Vagina (tissue), 2 donors: ENCODE data around the gene RICTOR.

Source experiments
- POLR2A ChIP-seq, 2 donors: fragments of 450-650 bp; IDR thresholded peaks; one replicate each; pipeline ENCODE4 v1.6.1; 2017; ENCODE audit warnings: antibody characterized with exemption in 2 of 2, mild to moderate bottlenecking in 2 of 2, moderate library complexity in 2 of 2
- POLR2AphosphoS5 ChIP-seq, 2 donors: sonication (generic); formaldehyde crosslinking; IDR thresholded peaks; one replicate each; pipeline ENCODE4 v1.9.0; 2017; ENCODE audit warnings: antibody characterized with exemption in 2 of 2, mild to moderate bottlenecking in 2 of 2, low read depth in 1 of 2; ENCODE audit not compliant: insufficient read depth in 1 of 2
- TF ChIP-seq, protein P1 (sequence below), 3 experiments: fragments of 450-650 bp in 2 of 3; fragments of 200-600 bp in 1 of 3; sonication (generic) in 1 of 3; IDR thresholded peaks; one replicate each; pipeline ENCODE4 v1.5.1; 2017 to 2019; ENCODE audit warnings: antibody characterized with exemption in 3 of 3, mild to moderate bottlenecking in 2 of 3, moderate library complexity in 2 of 3

GRCh38 chr5:38985909-38986452 is 88.2 kb downstream of the RICTOR start:
- TF ChIP-seq, protein P1, sequence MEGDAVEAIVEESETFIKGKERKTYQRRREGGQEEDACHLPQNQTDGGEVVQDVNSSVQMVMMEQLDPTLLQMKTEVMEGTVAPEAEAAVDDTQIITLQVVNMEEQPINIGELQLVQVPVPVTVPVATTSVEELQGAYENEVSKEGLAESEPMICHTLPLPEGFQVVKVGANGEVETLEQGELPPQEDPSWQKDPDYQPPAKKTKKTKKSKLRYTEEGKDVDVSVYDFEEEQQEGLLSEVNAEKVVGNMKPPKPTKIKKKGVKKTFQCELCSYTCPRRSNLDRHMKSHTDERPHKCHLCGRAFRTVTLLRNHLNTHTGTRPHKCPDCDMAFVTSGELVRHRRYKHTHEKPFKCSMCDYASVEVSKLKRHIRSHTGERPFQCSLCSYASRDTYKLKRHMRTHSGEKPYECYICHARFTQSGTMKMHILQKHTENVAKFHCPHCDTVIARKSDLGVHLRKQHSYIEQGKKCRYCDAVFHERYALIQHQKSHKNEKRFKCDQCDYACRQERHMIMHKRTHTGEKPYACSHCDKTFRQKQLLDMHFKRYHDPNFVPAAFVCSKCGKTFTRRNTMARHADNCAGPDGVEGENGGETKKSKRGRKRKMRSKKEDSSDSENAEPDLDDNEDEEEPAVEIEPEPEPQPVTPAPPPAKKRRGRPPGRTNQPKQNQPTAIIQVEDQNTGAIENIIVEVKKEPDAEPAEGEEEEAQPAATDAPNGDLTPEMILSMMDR (IDR thresholded peaks at IDR 0.05): no peak
- TF ChIP-seq POLR2A (IDR thresholded peaks at IDR 0.05) (no peak), POLR2AphosphoS5 (IDR thresholded peaks at IDR 0.05; ENCODE audit: insufficient read depth in 1 of 2, low read depth in 1 of 2) (no peak)
